Prostate gland (tissue), 2 donors: ENCODE results near the gene APBA2.

ENCODE experiments used
- POLR2A ChIP-seq: fragments of 450-650 bp; IDR thresholded peaks from one replicate; pipeline ENCODE4 v1.6.1; 2016; ENCODE audit warnings: antibody characterized with exemption, mild to moderate bottlenecking
- POLR2AphosphoS5 ChIP-seq: sonication (generic); formaldehyde crosslinking; IDR thresholded peaks from one replicate; pipeline ENCODE4 v1.6.1; 2017; ENCODE audit warnings: antibody characterized with exemption
- TF ChIP-seq, protein P1 (sequence below), 4 experiments: fragments of 200-600 bp in 2 of 4; fragments of 450-650 bp in 2 of 4; sonication (generic) in 2 of 4; IDR thresholded peaks; 1 replicate in 3 of 4; 2 replicates in 1 of 4; pipeline ENCODE4 v1.5.1; 2016 to 2019; ENCODE audit warnings: antibody characterized with exemption in 4 of 4, mild to moderate bottlenecking in 2 of 4, moderate library complexity in 2 of 4

DNA sequence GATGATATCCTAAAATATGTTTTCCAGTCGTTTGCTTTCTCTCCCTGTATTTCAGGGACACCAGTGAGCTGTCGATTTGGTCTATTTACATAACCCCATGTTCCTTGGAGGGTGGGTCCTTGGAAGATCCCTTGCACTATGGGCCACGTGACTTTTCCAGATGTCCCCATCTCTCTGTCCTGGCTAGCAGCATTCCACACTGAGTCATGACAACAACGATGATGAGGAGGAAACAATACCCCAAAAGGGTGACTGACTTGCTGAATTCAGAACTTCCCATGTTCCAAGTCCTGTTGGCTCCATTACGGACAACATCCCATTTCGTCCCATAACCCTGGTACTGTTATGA lies 249.5 kb downstream of the APBA2 start:
- TF ChIP-seq POLR2A (no peak), POLR2AphosphoS5 (no peak)
- TF ChIP-seq, protein P1, sequence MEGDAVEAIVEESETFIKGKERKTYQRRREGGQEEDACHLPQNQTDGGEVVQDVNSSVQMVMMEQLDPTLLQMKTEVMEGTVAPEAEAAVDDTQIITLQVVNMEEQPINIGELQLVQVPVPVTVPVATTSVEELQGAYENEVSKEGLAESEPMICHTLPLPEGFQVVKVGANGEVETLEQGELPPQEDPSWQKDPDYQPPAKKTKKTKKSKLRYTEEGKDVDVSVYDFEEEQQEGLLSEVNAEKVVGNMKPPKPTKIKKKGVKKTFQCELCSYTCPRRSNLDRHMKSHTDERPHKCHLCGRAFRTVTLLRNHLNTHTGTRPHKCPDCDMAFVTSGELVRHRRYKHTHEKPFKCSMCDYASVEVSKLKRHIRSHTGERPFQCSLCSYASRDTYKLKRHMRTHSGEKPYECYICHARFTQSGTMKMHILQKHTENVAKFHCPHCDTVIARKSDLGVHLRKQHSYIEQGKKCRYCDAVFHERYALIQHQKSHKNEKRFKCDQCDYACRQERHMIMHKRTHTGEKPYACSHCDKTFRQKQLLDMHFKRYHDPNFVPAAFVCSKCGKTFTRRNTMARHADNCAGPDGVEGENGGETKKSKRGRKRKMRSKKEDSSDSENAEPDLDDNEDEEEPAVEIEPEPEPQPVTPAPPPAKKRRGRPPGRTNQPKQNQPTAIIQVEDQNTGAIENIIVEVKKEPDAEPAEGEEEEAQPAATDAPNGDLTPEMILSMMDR (IDR thresholded peaks at IDR 0.05) = no peak
